ENCODE results near the gene ULK4.
"Not testable (repeated sequence)": the region's sequence is repeated elsewhere in the genome, so short reads cannot be mapped to it uniquely, and the experiment has no call there.

ULK4 gene

DNA sequence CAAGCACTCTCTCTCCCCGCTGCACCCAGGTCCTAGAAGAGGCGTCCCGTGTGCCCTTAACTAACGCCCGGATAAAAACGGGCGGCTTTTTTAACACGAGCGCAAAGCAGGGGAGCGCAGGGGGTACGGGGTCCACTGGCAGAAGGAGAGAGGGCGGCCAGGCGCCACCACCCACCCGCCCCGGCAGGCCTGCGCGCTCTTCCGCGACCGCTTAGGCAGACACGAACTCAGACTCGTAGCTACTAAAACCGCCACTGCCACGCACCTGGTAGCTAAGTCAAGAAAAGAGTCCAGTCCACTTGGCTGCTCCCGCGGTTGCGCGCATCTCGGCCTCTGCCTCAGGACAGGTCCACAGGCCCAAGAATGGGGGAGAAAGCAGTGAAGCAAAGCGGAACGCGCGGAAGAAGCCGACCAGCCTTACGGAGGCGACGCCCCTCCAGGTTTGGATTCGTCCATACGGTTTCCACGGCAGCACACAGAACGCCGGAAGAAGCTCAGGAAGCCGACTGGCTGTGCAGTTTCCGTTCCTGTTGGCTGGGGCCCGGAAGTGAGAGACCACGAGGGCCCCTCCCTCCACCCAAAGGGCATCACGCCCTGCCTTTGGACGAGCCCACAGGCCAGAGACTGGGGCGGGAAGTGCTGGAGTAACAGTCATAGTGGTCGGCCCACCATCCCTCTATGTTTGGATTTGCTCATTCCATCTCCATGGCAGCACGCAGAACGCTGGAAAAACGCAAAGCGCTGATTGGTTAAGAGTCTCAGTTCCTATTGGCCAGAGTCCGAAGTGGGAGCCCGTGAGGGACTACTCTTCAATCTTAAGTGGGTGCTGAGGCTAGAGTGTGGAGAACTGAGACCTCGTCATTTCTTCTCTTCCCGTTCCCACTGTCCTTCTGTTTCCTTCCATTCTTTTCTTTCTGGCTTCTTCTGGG is at the start of gene ULK4:
Gene ULK4 (minus strand): TSS at position 353 of the 929 bp plus-strand sequence. CDS start 7,344 bp downstream, outside the sequence.
- DNase-seq: peak; percentile 100

DNA sequence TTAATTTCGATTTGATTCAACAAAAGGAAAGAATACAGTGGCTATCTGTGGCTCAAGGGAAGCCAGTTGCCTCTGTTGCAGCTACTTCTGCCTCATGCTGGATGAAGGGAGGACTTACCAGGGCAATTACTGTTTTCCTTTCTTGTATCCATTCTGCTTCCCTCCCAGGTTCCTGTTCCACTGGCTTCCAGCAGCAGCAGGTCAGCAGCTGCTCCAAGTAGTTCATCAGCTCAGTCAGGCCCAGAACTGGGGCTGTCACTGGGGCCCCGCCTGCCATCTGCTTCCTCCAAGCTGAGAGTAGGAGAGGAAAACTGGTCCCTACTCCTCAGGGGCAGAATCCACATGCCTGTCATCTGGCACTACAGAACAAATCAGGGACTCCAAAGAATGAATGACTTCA is 48.6 kb upstream of the ULK4 start:
- DNase-seq: peak; percentile 84 to 93

- no peak for DNase-seq
Measured at GRCh38 chr3:42009456-42009855, 47.6 kb upstream of the ULK4 start.

GRCh38 chr3:42007785-42008184 is 45.9 kb upstream of the ULK4 start:
- DNase-seq: no peak

GRCh38 chr3:42005401-42005800 is 43.5 kb upstream of the ULK4 start:
- no peak for DNase-seq

DNA sequence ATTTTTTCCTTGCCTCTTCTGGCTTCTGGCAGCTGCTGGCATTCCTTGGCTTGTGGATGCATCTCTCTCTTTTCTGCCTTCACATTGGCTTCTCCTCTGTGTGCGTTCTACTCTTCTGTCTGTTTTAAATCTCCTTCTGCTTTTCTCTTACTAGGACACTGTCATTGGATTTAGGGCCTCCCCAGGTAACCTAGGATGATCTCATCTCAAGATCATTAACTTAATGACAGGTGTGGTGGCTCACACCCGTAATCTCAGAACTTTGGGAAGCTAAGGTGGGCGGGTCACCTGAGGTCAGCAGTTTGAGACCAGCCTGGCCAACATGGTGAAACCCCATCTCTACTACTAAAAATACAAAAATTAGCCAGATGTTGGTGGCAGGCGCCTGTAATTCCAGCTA is 40.9 kb upstream of the ULK4 start:
- no peak for DNase-seq

DNA sequence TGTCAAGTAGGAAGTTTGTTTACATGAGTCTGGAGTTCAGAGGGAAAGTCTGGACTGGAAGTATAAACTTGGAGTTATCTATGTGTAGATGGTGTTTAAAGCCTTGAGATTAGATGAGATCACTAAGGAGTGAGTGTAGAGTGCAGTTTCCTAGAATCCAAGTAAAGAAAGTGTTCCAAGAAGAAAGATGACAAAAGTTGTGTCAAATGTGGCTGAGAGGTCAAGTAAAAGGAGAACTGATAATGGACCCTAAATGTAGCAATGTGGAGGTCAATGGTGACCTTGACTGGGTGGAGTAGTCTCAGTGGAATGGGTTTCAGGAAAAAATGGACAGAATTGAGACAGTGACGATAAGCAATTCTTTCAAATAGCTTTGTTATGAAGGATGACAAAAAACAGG is 39.9 kb upstream of the ULK4 start:
- no peak for DNase-seq

GRCh38 chr3:41999909-42000308 is 38.0 kb upstream of the ULK4 start:
- DNase-seq: no peak

DNA sequence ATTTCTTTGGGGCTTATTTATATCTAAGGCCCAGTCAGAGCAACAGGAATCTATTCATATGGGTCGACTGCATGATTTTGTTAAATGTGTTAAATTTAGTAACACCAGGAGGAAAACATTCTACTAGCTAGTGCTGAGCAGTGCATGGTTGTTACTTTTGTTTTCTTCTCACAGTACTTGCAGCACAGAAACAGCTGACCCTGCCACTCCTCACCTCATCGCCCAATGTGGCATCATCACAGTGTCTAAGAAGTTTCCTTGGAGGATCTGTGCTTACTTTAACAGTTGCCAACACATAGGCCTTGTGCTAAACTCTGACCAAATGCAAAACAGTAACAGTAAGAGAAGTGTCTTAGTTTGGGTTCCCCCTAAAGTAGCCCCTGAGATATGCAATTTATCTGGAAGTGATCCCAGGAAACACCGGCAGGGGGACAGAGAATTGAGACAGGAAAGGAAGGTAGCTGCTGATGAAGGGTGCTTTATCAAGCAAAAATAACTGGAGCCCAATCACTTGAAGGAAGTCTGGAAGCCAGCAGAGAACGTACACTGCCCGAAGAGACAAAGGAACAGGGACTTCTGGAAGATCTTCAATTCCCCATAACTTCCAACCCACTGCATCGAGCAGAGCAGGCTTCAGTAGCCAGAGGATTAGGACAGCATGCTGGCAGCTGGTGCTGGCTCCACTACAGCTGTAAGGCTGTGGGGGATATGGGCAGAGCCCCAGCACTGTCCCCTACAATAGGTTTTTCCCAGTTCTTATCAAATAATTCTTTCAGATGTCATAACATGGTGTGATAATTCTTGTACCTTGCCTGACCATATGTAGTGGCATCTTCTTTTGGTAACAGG is 36.0 kb upstream of the ULK4 start:
- peak in 1 of 2 experiments; percentile 53 for DNase-seq

- no peak for DNase-seq
Measured at GRCh38 chr3:41991437-41991836, 29.5 kb upstream of the ULK4 start.

- no peak for DNase-seq
Measured at GRCh38 chr3:41989518-41989917, 27.6 kb upstream of the ULK4 start.

GRCh38 chr3:41987627-41988026 is 25.7 kb upstream of the ULK4 start:
- DNase-seq: no peak

- no peak for DNase-seq
Measured at GRCh38 chr3:41986561-41986960, 24.7 kb upstream of the ULK4 start.

DNA sequence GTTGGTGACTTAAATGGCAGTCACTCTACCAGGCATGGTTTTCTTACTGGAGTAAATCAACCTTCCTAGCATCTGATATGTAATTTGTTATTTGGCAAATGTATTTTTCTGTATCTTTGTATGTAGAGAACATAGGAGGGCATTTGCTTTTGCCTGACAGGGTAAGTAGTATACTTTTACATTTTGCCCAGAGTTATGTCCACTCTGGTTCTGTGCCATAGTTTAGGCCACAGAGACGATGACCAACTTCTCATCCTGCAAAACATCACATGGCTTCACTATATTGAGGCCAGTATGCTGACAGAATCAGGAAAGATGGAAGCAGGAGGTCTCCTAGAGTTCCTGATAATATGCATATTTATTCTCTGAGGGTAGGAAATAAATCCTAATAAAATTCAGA is 23.1 kb upstream of the ULK4 start:
- DNase-seq: no peak

DNA sequence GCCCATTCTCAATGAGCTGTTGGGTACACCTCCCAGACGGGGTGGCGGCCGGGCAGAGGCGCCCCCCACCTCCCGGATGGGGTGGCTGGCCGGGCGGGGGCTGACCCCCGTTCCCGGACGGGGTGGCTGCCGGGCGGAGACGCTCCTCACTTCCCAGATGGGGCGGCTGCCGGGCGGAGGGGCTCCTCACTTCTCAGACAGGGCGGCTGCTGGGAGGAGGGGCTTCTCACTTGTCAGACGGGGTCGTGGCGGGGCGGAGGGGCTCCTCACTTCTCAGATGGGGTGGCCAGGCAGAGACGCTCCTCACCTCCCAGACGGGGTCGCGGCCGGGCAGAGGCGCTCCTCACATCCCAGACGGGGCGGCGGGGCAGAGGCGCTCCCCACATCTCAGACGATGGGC is 21.2 kb upstream of the ULK4 start:
- not testable (repeated sequence) for DNase-seq

DNA sequence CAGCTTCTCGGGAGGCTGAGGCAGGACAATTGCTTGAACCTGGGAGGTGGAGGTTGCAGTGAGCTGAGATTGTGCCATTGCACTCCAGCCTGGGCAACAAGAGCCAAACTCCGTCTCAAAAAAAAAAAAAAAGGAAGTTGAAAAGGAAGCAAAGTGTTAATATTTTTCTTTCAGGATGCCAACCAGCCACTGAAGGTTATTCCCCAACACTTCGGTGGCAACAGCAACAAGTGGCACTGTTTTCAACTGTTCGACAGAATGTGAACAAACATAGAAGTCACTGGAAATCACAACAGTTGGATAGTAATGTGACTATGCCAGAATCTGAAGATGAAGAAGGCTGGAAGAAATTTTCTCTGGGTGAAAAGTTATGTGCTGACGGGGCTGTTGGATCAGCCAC is 15.5 kb upstream of the ULK4 start:
- DNase-seq: not testable (repeated sequence)

DNA sequence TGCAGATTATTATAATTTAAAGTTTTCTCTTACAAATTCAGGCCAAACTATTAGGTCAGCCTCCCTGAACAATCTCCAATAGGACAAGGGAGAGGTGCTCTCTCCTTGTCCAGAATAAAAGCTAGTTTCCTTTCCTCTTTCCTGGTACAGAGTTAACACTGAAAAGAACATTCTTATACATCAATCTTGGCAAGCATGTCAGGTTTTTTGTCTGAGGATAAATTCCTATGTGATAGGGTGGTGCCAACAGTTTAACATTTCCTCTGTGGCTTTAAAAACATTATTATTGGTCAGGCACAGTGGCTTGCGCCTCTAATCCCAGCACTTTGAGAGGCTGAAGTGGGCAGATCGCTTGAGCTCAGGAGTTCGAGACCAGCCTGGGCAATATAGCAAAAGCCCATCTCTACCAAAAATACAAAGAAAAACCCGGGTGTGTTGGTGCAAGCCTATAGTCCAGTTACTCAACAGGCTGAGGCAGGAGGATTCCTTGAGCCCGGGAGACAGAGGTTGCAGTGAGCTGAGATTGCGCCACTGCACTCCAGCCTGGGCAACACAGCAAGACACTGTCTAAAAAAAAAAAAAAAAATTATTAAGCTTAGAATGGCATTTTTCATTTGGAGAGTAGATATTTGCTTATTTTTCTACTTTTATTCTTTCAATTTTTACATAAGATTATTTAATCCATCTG is 13.7 kb upstream of the ULK4 start:
- DNase-seq: no peak

DNA sequence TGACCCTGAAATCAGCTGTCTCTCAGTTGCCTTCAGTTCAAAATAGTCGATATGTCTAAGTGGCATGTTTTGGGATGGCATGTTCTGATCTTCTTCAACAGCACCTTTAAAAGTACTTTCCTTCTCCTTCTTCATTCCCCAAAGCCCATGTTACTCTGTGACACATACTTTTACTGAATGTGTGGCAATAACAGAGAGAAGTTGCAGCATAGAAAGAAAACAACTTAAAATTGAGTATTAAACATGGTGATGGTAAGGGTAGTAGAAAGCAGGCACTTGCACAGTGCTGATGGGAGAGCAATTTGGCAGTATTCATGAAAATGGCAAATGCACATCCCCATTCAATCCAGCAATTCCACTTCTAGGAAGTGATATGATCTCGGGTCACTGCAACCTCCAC is 12.3 kb upstream of the ULK4 start:
- DNase-seq: no peak

GRCh38 chr3:41972802-41973201 is 10.9 kb upstream of the ULK4 start:
- no peak for DNase-seq

DNA sequence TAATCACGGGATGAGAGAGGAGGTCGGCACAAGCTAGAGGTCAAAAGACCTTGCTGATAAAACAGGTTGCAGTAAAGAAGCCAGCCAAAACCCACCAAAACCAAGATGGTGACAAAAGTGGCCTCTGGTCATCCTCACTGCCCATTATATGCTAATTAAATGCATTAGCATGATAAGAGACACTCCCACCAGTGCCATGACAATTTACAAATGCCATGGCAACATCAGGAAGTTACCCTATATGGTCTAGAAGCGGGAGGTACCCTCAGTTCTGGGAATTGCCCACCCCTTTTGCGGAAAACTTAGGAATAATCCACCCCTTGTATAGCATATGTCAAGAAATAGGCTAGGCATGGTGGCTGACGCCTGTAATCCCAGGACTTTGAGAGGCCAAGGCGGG is 4.3 kb upstream of the ULK4 start:
- DNase-seq: no peak

GRCh38 chr3:41963823-41964222 is 1.9 kb upstream of the ULK4 start:
- DNase-seq: no peak

GRCh38 chr3:41960826-41961750 is 815 bp downstream of the ULK4 start:
- peak; percentile 33 to 43 for DNase-seq

Data from NCI-H524 (cell line).